H1 (cell line): Measurements from ENCODE around the gene ALDOA. TPM values are rescaled to one million over a fixed set of nuclear protein-coding genes. Genes with fewer than 3 reads are reported as not detected.
A peak's percentile ranks its signal among the peaks of the same experiment; 100 is the strongest.

Experiments
- MAX ChIP-seq: IDR thresholded peaks from 2 replicates; pipeline ENCODE4 v1.6.1; 2012; ENCODE audit warnings: inconsistent platforms
- polyA plus RNA-seq, 7 experiments: library from polyadenylated mRNA; depleted of rRNA in 3 of 7; stranded (reverse) in 5 of 7; unstranded in 2 of 7; fragments of >200 nt in 5 of 7; fragments of 200-250 nt in 2 of 7; gene quantifications; 1 replicate in 5 of 7; 2 replicates in 1 of 7; 4 replicates in 1 of 7; pipeline versions ENCODE4 v1.2.1 to v1.2.3, GENCODE V29; 2011 to 2013; ENCODE audit warnings: missing spikeins in 2 of 7, mixed read lengths in 2 of 7
- total RNA-seq: library from RNA; stranded (reverse); fragmentation: NEBNext Ultra II Directional; extraction: Animal tissue kit (Norgen Biotek cat#: 25700); gene quantifications from 2 replicates; pipeline ENCODE4 v1.2.1, GENCODE V29; 2021

Gene ALDOA
- total and polyA plus RNA-seq, 2 of the 8 experiments (the other 6 are each of a cell fraction or from before 2014, with no cell fraction given), result 1,072 to 1,083 TPM

- 0 out of 2 replicates have a peak, but pooled peaks have one; percentile 15 for TF ChIP-seq MAX
Measured at GRCh38 chr16:30054959-30055553, 10.5 kb upstream of the ALDOA start (continued).
